ENCODE results near the gene ELL2.

GRCh38 chr5:95910521-95910920 is 51.1 kb downstream of the ELL2 start:
- TF ChIP-seq POLR2A (IDR thresholded peaks at IDR 0.05) = no peak
- TF ChIP-seq EP300 (IDR thresholded peaks at IDR 0.05; ENCODE audit: low read depth) = no peak
- TF ChIP-seq, protein P1, sequence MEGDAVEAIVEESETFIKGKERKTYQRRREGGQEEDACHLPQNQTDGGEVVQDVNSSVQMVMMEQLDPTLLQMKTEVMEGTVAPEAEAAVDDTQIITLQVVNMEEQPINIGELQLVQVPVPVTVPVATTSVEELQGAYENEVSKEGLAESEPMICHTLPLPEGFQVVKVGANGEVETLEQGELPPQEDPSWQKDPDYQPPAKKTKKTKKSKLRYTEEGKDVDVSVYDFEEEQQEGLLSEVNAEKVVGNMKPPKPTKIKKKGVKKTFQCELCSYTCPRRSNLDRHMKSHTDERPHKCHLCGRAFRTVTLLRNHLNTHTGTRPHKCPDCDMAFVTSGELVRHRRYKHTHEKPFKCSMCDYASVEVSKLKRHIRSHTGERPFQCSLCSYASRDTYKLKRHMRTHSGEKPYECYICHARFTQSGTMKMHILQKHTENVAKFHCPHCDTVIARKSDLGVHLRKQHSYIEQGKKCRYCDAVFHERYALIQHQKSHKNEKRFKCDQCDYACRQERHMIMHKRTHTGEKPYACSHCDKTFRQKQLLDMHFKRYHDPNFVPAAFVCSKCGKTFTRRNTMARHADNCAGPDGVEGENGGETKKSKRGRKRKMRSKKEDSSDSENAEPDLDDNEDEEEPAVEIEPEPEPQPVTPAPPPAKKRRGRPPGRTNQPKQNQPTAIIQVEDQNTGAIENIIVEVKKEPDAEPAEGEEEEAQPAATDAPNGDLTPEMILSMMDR (IDR thresholded peaks at IDR 0.05) = no peak
- no peak for TF ChIP-seq POLR2AphosphoS5 (IDR thresholded peaks at IDR 0.05)
